Activated naive CD8-positive, alpha-beta T cell (primary cell): ENCODE results near the gene JAK3.

ENCODE experiments used
- H3K27ac Mint-ChIP-seq: one replicate; pipeline ENCODE4 v1.8.0; 2021; ENCODE audit warnings: mixed read lengths
- H3K27me3 Mint-ChIP-seq: one replicate; pipeline ENCODE4 v1.8.0; 2021; ENCODE audit warnings: mixed read lengths
- H3K36me3 Mint-ChIP-seq: one replicate; pipeline ENCODE4 v1.8.0; 2021; ENCODE audit warnings: mixed read lengths
- H3K4me1 Mint-ChIP-seq: one replicate; pipeline ENCODE4 v1.8.0; 2021; ENCODE audit warnings: low read depth, mixed read lengths
- H3K4me3 Mint-ChIP-seq: one replicate; pipeline ENCODE4 v1.8.0; 2021; ENCODE audit warnings: mild to moderate bottlenecking, mixed read lengths
- H3K9me3 Mint-ChIP-seq: one replicate; pipeline ENCODE4 v1.8.0; 2021; ENCODE audit warnings: low read depth, mixed read lengths

The JAK3 gene

DNA sequence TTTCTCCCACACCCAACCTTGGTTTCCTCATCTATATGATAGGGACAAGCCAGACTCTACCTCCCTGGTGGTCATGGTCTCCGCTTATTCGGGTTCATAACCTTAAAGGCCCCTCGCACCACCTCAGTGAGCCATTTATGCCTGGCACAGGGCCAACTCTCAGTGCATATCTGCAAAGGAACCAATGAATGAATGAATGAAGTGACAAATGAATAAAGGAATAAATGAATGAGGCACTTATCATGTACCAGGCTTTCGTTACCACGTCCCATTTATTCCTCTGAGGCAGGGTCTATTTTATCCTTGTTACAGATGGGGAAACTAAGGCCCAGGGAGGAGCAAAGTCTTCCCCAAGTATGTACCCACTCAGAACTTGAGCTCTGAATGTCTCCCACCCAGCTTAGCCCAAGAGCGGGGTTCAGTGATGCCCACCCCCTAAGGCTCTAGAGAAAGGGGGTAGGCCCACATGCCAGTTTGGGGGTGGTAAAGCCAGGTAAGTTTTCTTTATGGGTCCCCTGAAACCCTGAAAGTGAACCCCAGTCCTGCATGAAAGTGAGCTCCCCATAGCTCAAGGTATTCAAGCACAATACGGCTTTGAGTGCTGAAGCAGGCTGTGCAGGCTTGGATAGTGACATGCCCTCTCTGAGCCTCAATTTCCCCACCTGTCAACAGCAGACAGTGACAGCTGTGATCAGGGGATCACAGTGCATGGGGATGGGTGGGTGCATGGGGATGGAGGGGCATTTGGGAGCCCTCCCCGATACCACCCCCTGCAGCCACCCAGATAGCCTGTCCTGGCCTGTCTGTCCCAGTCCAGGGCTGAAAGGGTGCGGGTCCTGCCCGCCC, 23.5 kb upstream of the JAK3 start:
- Mint-ChIP-seq H3K9me3 (no peaks in the 10 kb centered on the region), H3K36me3 (no peaks in the 10 kb centered on the region), H3K4me1 (peaks cover 4% of the 10 kb centered on the region), H3K27me3 (no peaks in the 10 kb centered on the region), H3K4me3 (peak overlapping the region; percentile 86), H3K27ac (peak overlapping the region; percentile 41)

DNA sequence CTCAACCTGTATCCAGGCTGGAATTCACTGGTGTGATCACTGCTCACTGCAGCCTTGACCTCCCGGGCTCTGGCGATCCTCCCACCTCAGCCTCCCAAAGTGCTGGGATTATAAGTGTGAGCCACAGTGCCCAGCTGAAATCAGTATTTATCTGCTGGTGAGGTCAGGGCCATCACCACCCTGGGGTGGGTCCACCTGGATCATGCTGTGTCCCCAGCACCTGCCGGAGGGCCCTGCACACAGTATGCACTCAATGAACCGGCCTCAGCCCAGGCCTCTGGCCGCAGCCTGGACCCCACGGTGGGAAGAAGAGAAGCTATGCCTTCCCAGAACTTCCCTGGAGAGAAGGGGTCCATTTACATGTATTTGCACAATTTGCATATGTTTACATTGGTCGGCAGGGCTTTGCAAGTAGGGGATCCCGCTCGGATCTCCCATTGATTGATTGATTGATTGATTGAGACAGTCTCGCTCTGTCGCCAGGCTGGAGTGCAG, 21.4 kb upstream of the JAK3 start:
- Mint-ChIP-seq H3K4me1 (peaks cover 2% of the 10 kb centered on the region), H3K36me3 (no peaks in the 10 kb centered on the region), H3K4me3 (no peak overlapping the region), H3K9me3 (no peaks in the 10 kb centered on the region), H3K27ac (no peak overlapping the region), H3K27me3 (no peaks in the 10 kb centered on the region)

GRCh38 chr19:17868669-17869068, 20.9 kb upstream of the JAK3 start:
- Mint-ChIP-seq H3K36me3 (peaks cover 1% of the 10 kb centered on the region), H3K27ac (no peak overlapping the region), H3K4me3 (no peak overlapping the region), H3K4me1 (peaks cover 2% of the 10 kb centered on the region), H3K9me3 (no peaks in the 10 kb centered on the region), H3K27me3 (no peaks in the 10 kb centered on the region)

GRCh38 chr19:17866964-17867486, 19.2 kb upstream of the JAK3 start:
- no peaks in the 10 kb centered on the region for H3K9me3 Mint-ChIP-seq
- H3K27ac Mint-ChIP-seq, result no peak overlapping the region
- no peak overlapping the region for H3K4me3 Mint-ChIP-seq
- no peaks in the 10 kb centered on the region for H3K27me3 Mint-ChIP-seq
- peaks cover 10% of the 10 kb centered on the region for H3K4me1 Mint-ChIP-seq
- H3K36me3 Mint-ChIP-seq, result peaks cover 3% of the 10 kb centered on the region

- H3K4me3 Mint-ChIP-seq, result no peak overlapping the region
- H3K27ac Mint-ChIP-seq, result peak overlapping the region; percentile 17
- H3K36me3 Mint-ChIP-seq, result peaks cover 7% of the 10 kb centered on the region
- H3K4me1 Mint-ChIP-seq, result peaks cover 13% of the 10 kb centered on the region
- no peaks in the 10 kb centered on the region for H3K27me3 Mint-ChIP-seq
- no peaks in the 10 kb centered on the region for H3K9me3 Mint-ChIP-seq
Measured at GRCh38 chr19:17866312-17866963, 18.7 kb upstream of the JAK3 start.

- Mint-ChIP-seq H3K4me3 (peak overlapping the region; percentile 4), H3K36me3 (peaks cover 14% of the 10 kb centered on the region), H3K9me3 (no peaks in the 10 kb centered on the region), H3K27ac (peak overlapping the region; percentile 88), H3K27me3 (no peaks in the 10 kb centered on the region), H3K4me1 (peaks cover 16% of the 10 kb centered on the region)
Measured at GRCh38 chr19:17865364-17866311, 17.9 kb upstream of the JAK3 start.

DNA sequence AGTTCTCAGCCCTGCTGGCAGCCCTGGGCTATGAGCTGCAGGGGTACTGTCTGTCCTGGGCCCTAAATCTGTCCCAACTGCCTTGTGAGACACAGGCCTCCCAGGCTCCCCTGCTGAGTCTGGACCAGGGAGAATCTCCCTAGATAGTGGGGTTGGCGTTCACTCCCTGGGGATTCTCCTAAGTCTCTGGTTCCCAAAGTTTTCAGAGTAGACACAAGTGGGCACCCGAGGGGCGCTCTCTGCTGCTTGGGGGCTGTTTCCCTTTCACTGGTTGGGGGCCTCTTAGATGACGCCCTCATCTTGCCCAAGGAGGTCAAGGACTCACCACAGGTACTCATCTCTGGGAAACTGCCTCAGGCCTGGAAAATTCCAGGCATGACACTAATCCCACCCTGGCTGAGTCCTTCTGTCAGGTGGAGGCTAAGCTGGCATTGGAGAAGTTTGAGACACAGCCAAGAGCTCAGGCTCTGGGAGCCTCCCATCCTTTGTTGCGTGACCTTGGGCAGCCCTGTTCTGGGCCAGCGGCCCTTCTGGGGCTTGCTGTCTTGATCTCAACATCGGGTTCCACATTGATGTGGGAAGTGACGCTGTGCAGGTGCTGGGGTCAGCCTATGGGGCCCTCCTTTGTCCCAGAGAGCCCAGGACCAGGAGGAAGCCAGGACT, 15.9 kb upstream of the JAK3 start:
- peaks cover 20% of the 10 kb centered on the region for H3K4me1 Mint-ChIP-seq

DNA sequence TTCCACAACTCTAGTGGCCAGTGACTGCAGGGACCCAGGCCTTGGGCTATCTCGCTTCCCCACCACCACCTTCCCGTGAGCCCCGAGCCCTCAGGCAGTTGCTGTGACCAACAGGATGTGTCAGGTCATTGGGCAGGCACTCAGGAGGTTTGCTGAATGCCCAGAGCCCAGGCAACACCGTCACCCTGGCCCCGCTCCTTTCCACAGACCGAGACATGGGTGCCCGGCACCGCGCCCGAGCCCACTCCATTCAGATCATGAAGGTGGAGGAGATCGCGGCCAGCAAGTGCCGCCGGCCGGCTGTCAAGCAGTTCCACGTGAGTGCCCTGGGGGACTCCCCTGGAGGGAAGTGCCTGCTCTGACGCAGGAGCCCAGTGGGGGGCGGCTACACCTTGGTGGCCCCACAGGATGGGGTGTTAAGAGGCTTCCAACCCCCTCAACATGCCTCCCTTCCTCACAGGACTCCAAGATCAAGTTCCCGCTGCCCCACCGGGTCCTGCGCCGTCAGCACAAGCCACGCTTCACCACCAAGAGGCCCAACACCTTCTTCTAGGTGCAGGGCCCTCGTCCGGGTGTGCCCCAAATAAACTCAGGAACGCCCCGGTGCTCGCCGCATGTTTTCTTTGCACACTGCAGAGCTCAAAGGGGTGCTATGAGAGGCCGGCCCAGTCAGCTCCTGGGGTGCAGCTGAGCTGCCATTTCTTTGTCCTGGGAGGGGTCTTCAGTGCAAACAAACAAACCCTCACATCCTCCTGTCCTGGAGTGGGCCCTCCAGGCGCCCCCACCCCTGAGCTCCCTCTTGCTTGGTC, 15.1 kb upstream of the JAK3 start:
- peak overlapping the region; percentile 100 for H3K27ac Mint-ChIP-seq
- peaks cover 20% of the 10 kb centered on the region for H3K4me1 Mint-ChIP-seq
- peak overlapping the region; percentile 98 for H3K4me3 Mint-ChIP-seq
- no peaks in the 10 kb centered on the region for H3K9me3 Mint-ChIP-seq
- no peaks in the 10 kb centered on the region for H3K27me3 Mint-ChIP-seq
- peaks cover 20% of the 10 kb centered on the region for H3K36me3 Mint-ChIP-seq

More for the DNA sequence above, 15.9 kb upstream of the JAK3 start:
- H3K9me3 Mint-ChIP-seq, result no peaks in the 10 kb centered on the region
- H3K4me3 Mint-ChIP-seq, result peak overlapping the region; percentile 30
- no peaks in the 10 kb centered on the region for H3K27me3 Mint-ChIP-seq
- H3K27ac Mint-ChIP-seq, result peak overlapping the region; percentile 75
- H3K36me3 Mint-ChIP-seq, result peaks cover 20% of the 10 kb centered on the region

- no peaks in the 10 kb centered on the region for H3K9me3 Mint-ChIP-seq
- no peaks in the 10 kb centered on the region for H3K27me3 Mint-ChIP-seq
- H3K4me3 Mint-ChIP-seq, result peak overlapping the region; percentile 98
- H3K4me1 Mint-ChIP-seq, result peaks cover 20% of the 10 kb centered on the region
- peaks cover 20% of the 10 kb centered on the region for H3K36me3 Mint-ChIP-seq
- H3K27ac Mint-ChIP-seq, result peak overlapping the region; percentile 100
Measured at GRCh38 chr19:17861542-17862402, 14.0 kb upstream of the JAK3 start.

DNA sequence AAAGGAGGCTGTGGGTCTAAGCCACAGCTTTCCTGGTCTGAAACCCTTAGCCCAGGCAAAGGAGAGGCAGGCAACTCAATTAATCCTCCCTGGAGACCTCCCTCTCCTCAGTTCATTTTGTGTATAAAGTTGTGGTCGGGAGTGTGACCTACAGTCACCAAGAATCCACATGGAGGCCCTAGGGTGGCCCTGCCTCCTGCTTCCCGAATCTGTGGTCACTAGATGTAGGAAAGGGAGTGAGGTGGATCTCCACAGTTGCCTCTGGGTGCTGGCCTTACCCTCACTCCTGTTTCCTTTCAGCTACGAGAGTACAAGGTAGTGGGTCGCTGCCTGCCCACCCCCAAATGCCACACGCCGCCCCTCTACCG, 13.2 kb upstream of the JAK3 start:
- H3K4me1 Mint-ChIP-seq, result peaks cover 20% of the 10 kb centered on the region
- H3K4me3 Mint-ChIP-seq, result peak overlapping the region; percentile 98
- peak overlapping the region; percentile 100 for H3K27ac Mint-ChIP-seq
- peaks cover 20% of the 10 kb centered on the region for H3K36me3 Mint-ChIP-seq
- no peaks in the 10 kb centered on the region for H3K9me3 Mint-ChIP-seq
- H3K27me3 Mint-ChIP-seq, result no peaks in the 10 kb centered on the region

- no peaks in the 10 kb centered on the region for H3K9me3 Mint-ChIP-seq
- peaks cover 23% of the 10 kb centered on the region for H3K4me1 Mint-ChIP-seq
Measured at GRCh38 chr19:17860331-17860992, 12.7 kb upstream of the JAK3 start.

GRCh38 chr19:17859533-17860330, 11.9 kb upstream of the JAK3 start, which contains the start of gene RPL18A:
Gene RPL18A (plus strand): TSS chr19:17859910. CDS start chr19:17859957, 47 bp downstream.
- peaks cover 26% of the 10 kb centered on the region for H3K4me1 Mint-ChIP-seq
- H3K4me3 Mint-ChIP-seq, result peak within 1 kb of the TSS; percentile 98
- peak within 1 kb of the TSS; percentile 100 for H3K27ac Mint-ChIP-seq

More at GRCh38 chr19:17860331-17860992, 12.7 kb upstream of the JAK3 start:
- Mint-ChIP-seq H3K27ac (peak overlapping the region; percentile 100), H3K27me3 (no peaks in the 10 kb centered on the region), H3K36me3 (peaks cover 20% of the 10 kb centered on the region), H3K4me3 (peak overlapping the region; percentile 98)

More at GRCh38 chr19:17859533-17860330, 11.9 kb upstream of the JAK3 start, which contains the start of gene RPL18A:
- peaks cover 20% of the 10 kb centered on the region for H3K36me3 Mint-ChIP-seq
- H3K27me3 Mint-ChIP-seq, result no peaks in the 10 kb centered on the region
- H3K9me3 Mint-ChIP-seq, result no peaks in the 10 kb centered on the region
